Bone marrow (tissue), 2 donors: Measurements from ENCODE around the gene GAGE12D.
"Not testable (repeated sequence)": the region's sequence is repeated elsewhere in the genome, so short reads cannot be mapped to it uniquely, and the experiment has no call there.

Source experiments
- DNase-seq, 2 donors: peaks; one replicate each; lab custom pipeline; 2025; lab: John Stamatoyannopoulos, UW

Gene GAGE12D

GRCh38 chrX:49541433-49541832, at the start of gene GAGE12D:
Gene GAGE12D (plus strand): TSS chrX:49541733. CDS start chrX:49542888, 1,155 bp downstream.
- DNase-seq: not testable (repeated sequence)

GRCh38 chrX:49531877-49532276, 9.7 kb upstream of the GAGE12D start, which contains the start of gene GAGE12C:
Gene GAGE12C (plus strand): TSS chrX:49532177. CDS start chrX:49533332, 1,155 bp downstream.
- not testable (repeated sequence) for DNase-seq

GRCh38 chrX:49550989-49551388, 9.5 kb downstream of the GAGE12D start, which contains the start of gene GAGE12E:
Gene GAGE12E (plus strand): TSS chrX:49551289. CDS start chrX:49552444, 1,155 bp downstream.
- DNase-seq: not testable (repeated sequence)

- DNase-seq: not testable (repeated sequence)
Observed at GRCh38 chrX:49560542-49560941, 19.0 kb downstream of the GAGE12D start, which contains the start of gene GAGE12F. Gene GAGE12F (plus strand): TSS chrX:49560842. CDS start chrX:49561997, 1,155 bp downstream.

- not testable (repeated sequence) for DNase-seq
Observed at GRCh38 chrX:49568728-49569127, 27.2 kb downstream of the GAGE12D start.

GRCh38 chrX:49569152-49569551, 27.6 kb downstream of the GAGE12D start:
- DNase-seq: not testable (repeated sequence)

GRCh38 chrX:49570100-49570499, 28.6 kb downstream of the GAGE12D start, which contains the start of gene GAGE12G:
Gene GAGE12G (plus strand): TSS chrX:49570400. CDS start chrX:49571555, 1,155 bp downstream.
- DNase-seq: not testable (repeated sequence)

GRCh38 chrX:49579649-49580048, 38.1 kb downstream of the GAGE12D start, which contains the start of gene GAGE12H:
Gene GAGE12H (plus strand): TSS chrX:49579949. CDS start chrX:49581104, 1,155 bp downstream.
- not testable (repeated sequence) for DNase-seq

- not testable (repeated sequence) for DNase-seq
Observed at GRCh38 chrX:49589196-49589595, 47.7 kb downstream of the GAGE12D start, which contains the start of gene GAGE2A. Gene GAGE2A (plus strand): TSS chrX:49589496. CDS start chrX:49590651, 1,155 bp downstream.

GRCh38 chrX:49589769-49590478, 48.4 kb downstream of the GAGE12D start:
- DNase-seq: not testable (repeated sequence)

GRCh38 chrX:49590488-49590887, 49.0 kb downstream of the GAGE12D start:
- not testable (repeated sequence) for DNase-seq
